GM13976 (cell line): ENCODE results near the gene CHMP4A.

Experiments
- DNase-seq: peaks from one replicate; pipeline ENCODE4 v3.0.0; 2012; ENCODE audit warnings: low spot score
- CTCF ChIP-seq: IDR thresholded peaks from 2 replicates; pipeline ENCODE4 v1.5.1; 2012; ENCODE audit warnings: borderline replicate concordance, mild to moderate bottlenecking; ENCODE audit not compliant: insufficient read depth; ENCODE audit errors: extremely low read depth, missing control alignments, control extremely low read depth
- in situ Hi-C: fragments of 300-500 bp; cut with MboI; formaldehyde crosslinking; loops from one replicate; pipeline ENCODE4 v1.12.0; 2022; ENCODE audit warnings: low sequenced_read_pairs, mixed read lengths, inconsistent platforms; ENCODE audit not compliant: unreplicated experiment

The CHMP4A gene

GRCh38 chr14:24177041-24177825, 36.1 kb downstream of the CHMP4A start:
- in situ Hi-C loops, result no loop called here
- no peak for DNase-seq
- TF ChIP-seq CTCF, result no peak

DNA sequence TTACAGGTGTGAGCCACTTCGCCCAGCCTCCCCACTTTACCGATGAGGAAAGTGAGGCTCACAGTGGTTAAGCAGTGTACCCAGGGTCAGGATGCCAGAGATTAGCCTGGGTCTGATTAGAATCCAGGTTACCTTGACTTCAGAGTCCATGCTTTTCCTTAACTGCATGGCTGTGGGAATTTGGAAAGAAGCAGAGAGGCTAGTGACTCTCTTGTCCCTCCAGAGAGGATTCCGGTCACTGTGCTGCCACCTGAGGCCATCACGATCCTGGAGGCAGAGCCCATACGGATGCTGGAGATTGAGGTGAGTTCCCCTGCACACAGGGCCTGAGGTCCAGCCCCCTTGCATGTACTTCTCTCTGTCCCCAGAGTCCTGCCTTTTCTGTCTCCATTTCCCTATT, 36.7 kb downstream of the CHMP4A start:
- in situ Hi-C loops, result no loop called here
- DNase-seq, result no peak
- TF ChIP-seq CTCF, result no peak

GRCh38 chr14:24172871-24173281, 40.4 kb downstream of the CHMP4A start:
- in situ Hi-C loops, result no loop called here
- DNase-seq, result no peak
- TF ChIP-seq CTCF, result no peak

DNA sequence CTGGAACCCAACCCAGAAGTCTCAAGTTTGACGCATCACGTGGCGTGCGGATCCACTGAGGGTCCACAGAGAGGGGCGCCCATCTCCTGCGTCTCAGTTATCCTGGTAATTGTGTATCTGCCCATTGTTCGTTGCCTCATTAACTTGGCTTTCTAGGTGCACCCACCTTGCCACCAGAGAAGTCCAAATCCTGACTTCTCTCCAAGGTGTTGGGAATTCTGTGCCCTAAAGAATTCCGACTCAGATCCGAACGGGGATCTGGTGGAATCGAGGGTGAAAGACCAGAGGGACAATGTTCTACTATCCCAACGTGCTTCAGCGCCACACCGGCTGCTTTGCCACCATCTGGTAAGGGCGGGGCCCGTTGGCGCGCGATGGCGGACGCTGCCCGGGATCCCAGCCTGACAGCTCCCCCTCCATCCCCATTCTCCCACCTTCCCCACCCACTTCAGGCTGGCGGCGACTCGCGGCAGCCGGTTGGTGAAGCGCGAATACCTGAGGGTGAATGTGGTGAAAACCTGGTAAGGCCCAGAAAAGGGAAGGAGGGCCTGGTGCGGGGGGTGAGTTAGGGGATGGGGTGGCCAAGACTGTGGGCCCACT, 40.9 kb downstream of the CHMP4A start:
- no peak for DNase-seq
- no peak for TF ChIP-seq CTCF
- in situ Hi-C loops, result no loop called here

GRCh38 chr14:24171422-24172260, 41.6 kb downstream of the CHMP4A start, which contains the start of gene REC8:
REC8 (plus strand) TSS chr14:24172080; CDS start chr14:24172553, 473 bp downstream.
- peak; percentile 96 for DNase-seq
- no peak for TF ChIP-seq CTCF
- in situ Hi-C loops, result no loop called here

DNA sequence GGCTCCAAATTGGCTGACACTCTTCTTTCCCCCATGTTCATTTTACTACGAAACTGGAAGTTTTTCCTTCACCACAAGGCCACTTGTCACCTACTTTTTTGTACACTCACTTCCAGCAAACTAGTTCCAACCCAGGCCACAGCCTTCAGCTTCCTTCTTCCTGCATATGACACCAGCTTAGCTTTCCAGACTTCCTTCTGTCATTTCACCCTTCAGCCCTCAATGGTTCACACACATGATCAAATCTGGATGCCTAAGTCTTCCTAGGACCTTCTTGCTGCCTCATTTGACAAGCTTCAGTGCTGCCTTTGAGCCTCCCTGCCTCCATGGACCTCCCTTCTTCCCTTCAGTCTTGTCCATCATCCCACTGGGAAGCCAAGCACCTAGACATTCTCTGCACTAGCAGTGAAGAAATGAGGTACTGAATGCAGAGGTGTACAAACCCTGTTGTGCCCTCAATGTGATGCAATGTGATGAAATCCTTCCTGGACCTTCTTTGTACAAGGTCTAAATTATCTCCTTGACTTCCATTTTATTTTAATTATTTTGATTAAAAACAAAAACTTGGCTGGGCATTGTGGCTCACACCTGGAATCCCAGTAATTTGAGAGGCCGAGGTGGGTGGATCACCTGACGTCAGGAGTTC, 45.7 kb downstream of the CHMP4A start:
- DNase-seq, result no peak
- in situ Hi-C loops, result no loop called here
- no peak for TF ChIP-seq CTCF
